ACC112 (cell line): ENCODE data around the gene CDH24.

Experiments
- H2AFZ ChIP-seq: fragments of 200-600 bp; sonication (generic); one replicate; pipeline ENCODE4 v1.6.0; 2017; ENCODE audit warnings: antibody characterized with exemption, low read length; ENCODE audit not compliant: unreplicated experiment
- H3K27ac ChIP-seq: fragments of 200-600 bp; sonication (generic); 2 replicates; pipeline ENCODE4 v1.5.1; 2014; ENCODE audit warnings: low read depth, mild to moderate bottlenecking, antibody characterized with exemption, low read length, moderate library complexity
- H3K27me3 ChIP-seq: fragments of 200-600 bp; sonication (generic); 2 replicates; pipeline ENCODE4 v1.6.1; 2014; ENCODE audit warnings: mild to moderate bottlenecking, antibody characterized with exemption, low read length, moderate library complexity, mixed read lengths; ENCODE audit not compliant: insufficient read depth
- H3K36me3 ChIP-seq: fragments of 200-600 bp; sonication (generic); 2 replicates; pipeline ENCODE4 v1.6.1; 2016; ENCODE audit warnings: mild to moderate bottlenecking, antibody characterized with exemption, low read length, moderate library complexity, mixed read lengths; ENCODE audit not compliant: insufficient read depth
- H3K4me1 ChIP-seq: fragments of 200-600 bp; sonication (generic); one replicate; pipeline ENCODE4 v1.6.1; 2016; ENCODE audit warnings: low read length, mixed read lengths; ENCODE audit not compliant: insufficient read depth, unreplicated experiment, control insufficient read depth
- H3K4me3 ChIP-seq: fragments of 200-600 bp; sonication (generic); 2 replicates; pipeline ENCODE4 v1.5.1; 2014; ENCODE audit warnings: mild to moderate bottlenecking, low read depth, low read length
- H3K79me2 ChIP-seq: fragments of 200-600 bp; sonication (generic); one replicate; pipeline ENCODE4 v1.6.0; 2016; ENCODE audit warnings: low read length; ENCODE audit not compliant: control insufficient read depth, unreplicated experiment, insufficient read depth

The CDH24 gene

GRCh38 chr14:23042162-23042965 is 15.0 kb downstream of the CDH24 start, which contains the start of gene PSMB11:
PSMB11 (plus strand) TSS chr14:23042212; CDS start chr14:23042226, 14 bp downstream.
- Histone ChIP-seq H3K4me1 (peaks cover 12% of the 10 kb centered on the region), H3K36me3 (no peaks in the 10 kb centered on the region), H3K4me3 (no peak within 1 kb of the TSS), H3K79me2 (no peaks in the 10 kb centered on the region), H2AFZ (no peak within 1 kb of the TSS), H3K27ac (no peak within 1 kb of the TSS), H3K27me3 (no peaks in the 10 kb centered on the region)

- Histone ChIP-seq H3K27me3 (no peaks in the 10 kb centered on the region), H3K36me3 (no peaks in the 10 kb centered on the region), H3K4me1 (peaks cover 8% of the 10 kb centered on the region), H3K79me2 (no peaks in the 10 kb centered on the region), H3K4me3 (no peak overlapping the region), H2AFZ (no peak overlapping the region), H3K27ac (no peak overlapping the region)
Measured at GRCh38 chr14:23041729-23042128, 15.6 kb downstream of the CDH24 start.

GRCh38 chr14:23040100-23040499 is 17.2 kb downstream of the CDH24 start:
- Histone ChIP-seq H2AFZ (no peak overlapping the region), H3K4me1 (peaks cover 7% of the 10 kb centered on the region), H3K79me2 (no peaks in the 10 kb centered on the region), H3K4me3 (no peak overlapping the region), H3K27me3 (no peaks in the 10 kb centered on the region), H3K27ac (no peak overlapping the region), H3K36me3 (no peaks in the 10 kb centered on the region)

- no peaks in the 10 kb centered on the region for H3K27me3 ChIP-seq
- H3K27ac ChIP-seq: peak overlapping the region; percentile 91
- peaks cover 15% of the 10 kb centered on the region for H3K36me3 ChIP-seq
- peaks cover 24% of the 10 kb centered on the region for H3K4me1 ChIP-seq
- peak overlapping the region; percentile 86 for H2AFZ ChIP-seq
- peak overlapping the region; percentile 94 for H3K4me3 ChIP-seq
- peaks cover 33% of the 10 kb centered on the region for H3K79me2 ChIP-seq
Measured at GRCh38 chr14:23035303-23036144, 21.8 kb downstream of the CDH24 start.

DNA sequence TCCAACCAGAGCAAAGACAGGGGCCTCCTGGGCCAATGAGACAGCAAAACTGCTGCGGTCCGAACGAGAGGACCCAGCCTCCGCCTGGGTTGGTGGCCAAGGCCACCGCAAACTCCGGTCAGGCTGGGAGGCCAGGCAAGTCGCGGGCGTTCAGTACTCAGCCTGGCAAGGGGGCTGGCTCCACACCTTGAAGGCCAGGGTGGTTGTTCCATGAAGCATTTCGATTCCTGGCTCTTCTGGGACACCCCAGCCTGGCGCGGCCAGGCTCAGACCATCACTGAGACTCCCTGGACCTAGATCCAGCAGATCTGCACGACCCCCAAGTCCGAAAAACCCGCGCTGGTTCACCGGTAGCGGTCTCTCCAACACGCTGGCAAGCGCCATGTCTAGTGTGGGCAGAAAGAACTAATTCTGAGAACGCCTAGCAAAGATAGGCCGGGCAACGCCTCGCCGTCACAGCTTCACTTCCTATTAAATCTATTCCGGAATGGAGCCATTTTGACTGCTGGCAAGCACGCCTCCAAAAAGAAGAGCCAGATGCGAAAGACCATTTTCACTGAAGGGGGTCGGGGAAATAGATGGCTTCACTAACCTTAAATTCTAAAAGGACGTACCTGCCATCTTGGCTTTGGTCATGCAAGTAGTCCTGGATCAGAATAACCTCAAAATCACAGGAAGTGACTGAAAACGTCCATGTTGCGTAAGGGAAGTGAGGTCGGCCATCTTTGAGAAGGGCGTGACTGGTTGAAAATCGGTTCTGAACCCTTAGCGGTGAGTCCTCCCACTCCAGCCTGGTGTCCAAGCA is 22.6 kb downstream of the CDH24 start, which contains the start of gene PSMB5:
Gene PSMB5 (minus strand): TSS at position 403 of the 805 bp plus-strand sequence. CDS start 19 bp downstream, at position 384.
- Histone ChIP-seq H3K27me3 (no peaks in the 10 kb centered on the region), H3K4me1 (peaks cover 24% of the 10 kb centered on the region), H3K4me3 (peak within 1 kb of the TSS; percentile 94), H3K36me3 (peaks cover 17% of the 10 kb centered on the region), H2AFZ (peak within 1 kb of the TSS; percentile 86), H3K79me2 (peaks cover 33% of the 10 kb centered on the region), H3K27ac (peak within 1 kb of the TSS; percentile 91)

GRCh38 chr14:23033801-23034497 is 23.4 kb downstream of the CDH24 start:
- Histone ChIP-seq H3K36me3 (peaks cover 23% of the 10 kb centered on the region), H3K27me3 (no peaks in the 10 kb centered on the region), H3K4me3 (peak overlapping the region; percentile 94), H3K4me1 (peaks cover 29% of the 10 kb centered on the region), H2AFZ (peak overlapping the region; percentile 77), H3K79me2 (peaks cover 39% of the 10 kb centered on the region), H3K27ac (peak overlapping the region; percentile 91)

GRCh38 chr14:23033251-23033727 is 24.0 kb downstream of the CDH24 start:
- Histone ChIP-seq H3K79me2 (peaks cover 43% of the 10 kb centered on the region), H3K4me3 (peak overlapping the region; percentile 94), H3K27ac (no peak overlapping the region), H2AFZ (no peak overlapping the region), H3K27me3 (no peaks in the 10 kb centered on the region), H3K4me1 (peaks cover 32% of the 10 kb centered on the region), H3K36me3 (peaks cover 29% of the 10 kb centered on the region)

- H3K27me3 ChIP-seq: no peaks in the 10 kb centered on the region
- no peak overlapping the region for H2AFZ ChIP-seq
- peaks cover 31% of the 10 kb centered on the region for H3K36me3 ChIP-seq
- H3K27ac ChIP-seq: no peak overlapping the region
- H3K79me2 ChIP-seq: peaks cover 43% of the 10 kb centered on the region
- peaks cover 32% of the 10 kb centered on the region for H3K4me1 ChIP-seq
- no peak overlapping the region for H3K4me3 ChIP-seq
Measured at GRCh38 chr14:23030936-23031335, 26.4 kb downstream of the CDH24 start.

GRCh38 chr14:23028799-23029198 is 28.5 kb downstream of the CDH24 start:
- Histone ChIP-seq H3K36me3 (peaks cover 34% of the 10 kb centered on the region), H3K79me2 (peaks cover 35% of the 10 kb centered on the region), H3K27ac (no peak overlapping the region), H2AFZ (no peak overlapping the region), H3K4me1 (peaks cover 24% of the 10 kb centered on the region), H3K27me3 (no peaks in the 10 kb centered on the region), H3K4me3 (no peak overlapping the region)
